Kidney tubule cell (primary cell): ENCODE data around the gene MRGPRF.

Experiments
- DNase-seq: peaks from one replicate; pipeline ENCODE4 v3.0.0-alpha.2; 2018; ENCODE audit warnings: low spot score

The MRGPRF gene

GRCh38 chr11:68963779-68964178 lies 49.3 kb downstream of the MRGPRF start:
- peak; percentile 21 for DNase-seq

GRCh38 chr11:68962527-68963250 lies 50.4 kb downstream of the MRGPRF start:
- no peak for DNase-seq

- DNase-seq: no peak
Measured at GRCh38 chr11:68961245-68961644, 51.8 kb downstream of the MRGPRF start.

- DNase-seq: no peak
Measured at GRCh38 chr11:68960294-68961071, 52.6 kb downstream of the MRGPRF start.

- DNase-seq: no peak
Measured at GRCh38 chr11:68959465-68960293, 53.4 kb downstream of the MRGPRF start.

GRCh38 chr11:68958211-68958610 lies 54.8 kb downstream of the MRGPRF start:
- no peak for DNase-seq

GRCh38 chr11:68956547-68957254 lies 56.3 kb downstream of the MRGPRF start:
- no peak for DNase-seq

- DNase-seq: no peak
Measured at GRCh38 chr11:68956142-68956541, 56.9 kb downstream of the MRGPRF start.

GRCh38 chr11:68955607-68955958 lies 57.5 kb downstream of the MRGPRF start:
- DNase-seq: no peak

GRCh38 chr11:68954836-68955606 lies 58.0 kb downstream of the MRGPRF start:
- DNase-seq: peak; percentile 62
